MCF 10A (cell line): ENCODE data around the gene TLE3. TPM values are rescaled to one million over a fixed set of nuclear protein-coding genes. Genes with fewer than 3 reads are reported as not detected.

Source experiments
- BruUV-seq: library from RNA; stranded (reverse); fragments of 400-500 nt; replicated peaks from 2 replicates; lab custom pipeline; 2021; lab: Mats Ljungman, UMichigan
- CTCF ChIA-PET: fragments of 300-600 bp; sonication (Branson Sonifier 250); formaldehyde crosslinking; extraction: SDS; loops from one replicate; lab custom pipeline; 2021; ENCODE audit warnings: antibody characterized with exemption, inconsistent platforms; lab: Yijun Ruan, JAX
- POLR2A ChIA-PET: fragments of 300-600, 350-650 bp; sonication (Branson Sonifier 250); formaldehyde crosslinking; extraction: SDS; loops from one replicate; lab custom pipeline; 2020; ENCODE audit warnings: antibody characterized with exemption, inconsistent platforms; lab: Yijun Ruan, JAX
- DNase-seq: peaks from one replicate; pipeline ENCODE4 v3.0.0-alpha.2; 2018; ENCODE audit not compliant: unreplicated experiment
- H3K27ac Mint-ChIP-seq: one replicate; pipeline ENCODE4 v1.8.0; 2022; ENCODE audit warnings: mild to moderate bottlenecking, low read depth, mixed read lengths; ENCODE audit not compliant: unreplicated experiment
- H3K27me3 Mint-ChIP-seq: one replicate; pipeline ENCODE4 v1.8.0; 2022; ENCODE audit warnings: mixed read lengths; ENCODE audit not compliant: insufficient read depth, unreplicated experiment
- H3K36me3 Mint-ChIP-seq: one replicate; pipeline ENCODE4 v1.8.0; 2022; ENCODE audit warnings: mild to moderate bottlenecking, moderate library complexity, mixed read lengths; ENCODE audit not compliant: insufficient read depth, unreplicated experiment
- H3K4me1 Mint-ChIP-seq: one replicate; pipeline ENCODE4 v1.8.0; 2022; ENCODE audit warnings: mixed read lengths; ENCODE audit not compliant: insufficient read depth, unreplicated experiment
- H3K4me3 Mint-ChIP-seq: one replicate; pipeline ENCODE4 v1.8.0; 2022; ENCODE audit warnings: mild to moderate bottlenecking, moderate library complexity, mixed read lengths; ENCODE audit not compliant: unreplicated experiment
- H3K9me3 Mint-ChIP-seq: one replicate; pipeline ENCODE4 v1.8.0; 2022; ENCODE audit warnings: mixed read lengths; ENCODE audit not compliant: unreplicated experiment
- intact Hi-C: fragments of 100-400 bp; cut with micrococcal nuclease; formaldehyde crosslinking; loops from 2 replicates; pipeline ENCODE4 v1.14.1; 2022
- total RNA-seq: library from RNA; stranded (reverse); gene quantifications from 2 replicates; pipeline ENCODE4 v1.2.3, GENCODE V29; 2022
- TF ChIP-seq, protein P1 (sequence below): fragments of 200-600 bp; IDR thresholded peaks from one replicate; pipeline ENCODE4 v1.8.0; 2022; ENCODE audit warnings: antibody characterized with exemption, mild to moderate bottlenecking; ENCODE audit not compliant: unreplicated experiment

TLE3 gene
- total RNA-seq, 1 experiment from 2014 or later: 23.2 TPM

DNA sequence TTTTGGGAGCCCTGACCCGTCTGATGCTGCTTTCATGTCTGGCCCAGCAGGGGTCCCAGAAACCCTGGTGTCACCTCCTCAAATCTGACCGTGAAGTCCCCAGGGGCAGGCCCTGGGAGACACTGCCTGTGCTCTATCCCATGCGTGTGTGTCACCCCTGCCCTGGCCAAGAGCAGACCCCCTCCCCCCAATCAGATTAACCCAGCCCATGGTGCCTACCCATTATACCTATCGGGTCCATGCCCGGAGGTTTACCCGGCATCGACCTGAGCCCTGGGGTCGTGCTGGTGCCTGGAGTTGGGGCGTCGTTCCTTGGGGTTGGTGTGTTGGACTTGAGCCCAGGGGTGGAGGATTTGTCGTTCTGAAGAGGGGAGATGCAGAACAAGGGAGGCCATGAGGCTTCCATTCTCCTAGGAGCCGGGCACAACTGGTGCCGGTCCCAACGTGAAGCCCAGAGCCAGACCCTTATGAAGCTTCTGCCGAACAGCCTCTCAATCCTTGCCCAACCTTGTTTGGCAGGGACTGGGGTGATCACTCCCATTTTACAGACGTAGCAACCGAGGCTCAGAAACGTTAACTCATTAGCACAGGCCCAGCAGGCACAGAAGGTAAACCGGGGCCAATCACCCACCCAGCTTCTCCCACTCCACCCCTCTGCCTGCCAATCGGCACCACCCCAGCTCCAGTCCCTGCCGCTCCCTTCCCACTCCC, 39.6 kb downstream of the TLE3 start:
- intact Hi-C loops: no loop called here
- CTCF ChIA-PET: no interaction called here
- POLR2A ChIA-PET: no interaction called here
- H3K4me1 Mint-ChIP-seq: no peaks in the 10 kb centered on the region
- TF ChIP-seq, protein P1, sequence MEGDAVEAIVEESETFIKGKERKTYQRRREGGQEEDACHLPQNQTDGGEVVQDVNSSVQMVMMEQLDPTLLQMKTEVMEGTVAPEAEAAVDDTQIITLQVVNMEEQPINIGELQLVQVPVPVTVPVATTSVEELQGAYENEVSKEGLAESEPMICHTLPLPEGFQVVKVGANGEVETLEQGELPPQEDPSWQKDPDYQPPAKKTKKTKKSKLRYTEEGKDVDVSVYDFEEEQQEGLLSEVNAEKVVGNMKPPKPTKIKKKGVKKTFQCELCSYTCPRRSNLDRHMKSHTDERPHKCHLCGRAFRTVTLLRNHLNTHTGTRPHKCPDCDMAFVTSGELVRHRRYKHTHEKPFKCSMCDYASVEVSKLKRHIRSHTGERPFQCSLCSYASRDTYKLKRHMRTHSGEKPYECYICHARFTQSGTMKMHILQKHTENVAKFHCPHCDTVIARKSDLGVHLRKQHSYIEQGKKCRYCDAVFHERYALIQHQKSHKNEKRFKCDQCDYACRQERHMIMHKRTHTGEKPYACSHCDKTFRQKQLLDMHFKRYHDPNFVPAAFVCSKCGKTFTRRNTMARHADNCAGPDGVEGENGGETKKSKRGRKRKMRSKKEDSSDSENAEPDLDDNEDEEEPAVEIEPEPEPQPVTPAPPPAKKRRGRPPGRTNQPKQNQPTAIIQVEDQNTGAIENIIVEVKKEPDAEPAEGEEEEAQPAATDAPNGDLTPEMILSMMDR: no peak
- H3K4me3 Mint-ChIP-seq: no peak overlapping the region
- DNase-seq: no peak
- H3K36me3 Mint-ChIP-seq: peaks cover 37% of the 10 kb centered on the region
- no peak overlapping the region for H3K27ac Mint-ChIP-seq
- H3K27me3 Mint-ChIP-seq: no peaks in the 10 kb centered on the region
- H3K9me3 Mint-ChIP-seq: no peaks in the 10 kb centered on the region
- no TSS peak for BruUV-seq

DNA sequence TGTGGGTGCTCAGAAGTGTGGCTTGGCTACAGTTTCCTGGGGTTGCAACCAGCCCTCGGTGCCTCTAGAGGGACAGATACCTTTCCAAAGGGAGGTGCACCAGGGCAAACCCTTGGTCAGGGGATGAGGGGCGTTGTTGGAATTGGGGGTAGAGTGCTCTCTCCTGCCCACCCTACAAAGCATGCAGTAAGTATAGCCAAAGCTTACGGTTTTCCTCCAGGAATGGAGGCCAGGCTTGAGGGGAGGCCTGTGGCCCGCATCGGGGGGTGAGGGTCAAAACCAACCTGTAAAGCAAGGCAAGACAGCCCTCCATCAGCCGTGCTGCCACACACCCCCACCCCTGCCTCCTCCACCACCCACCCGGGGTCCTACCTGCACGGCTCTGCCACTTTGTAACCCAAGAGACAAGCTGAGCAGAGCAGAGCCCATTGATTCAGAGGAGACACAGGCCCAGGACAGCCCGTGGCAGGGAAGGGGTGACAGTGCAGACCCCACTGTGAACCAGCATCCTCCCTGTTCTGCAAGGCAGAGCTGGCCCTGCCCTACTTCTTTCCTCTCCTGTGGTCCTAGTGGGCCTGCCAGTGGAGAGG, 41.5 kb downstream of the TLE3 start:
- H3K36me3 Mint-ChIP-seq: peaks cover 44% of the 10 kb centered on the region
- H3K4me1 Mint-ChIP-seq: no peaks in the 10 kb centered on the region
- DNase-seq: no peak
- no peaks in the 10 kb centered on the region for H3K9me3 Mint-ChIP-seq
- CTCF ChIA-PET: interaction anchor here (0.7 kb wide), 1 partner anchor 10 kb away, joined by 4 read pairs; no protein-coding TSS in a partner anchor
- no TSS peak for BruUV-seq
- TF ChIP-seq, protein P1: no peak
- H3K4me3 Mint-ChIP-seq: no peak overlapping the region
- no peaks in the 10 kb centered on the region for H3K27me3 Mint-ChIP-seq
- H3K27ac Mint-ChIP-seq: no peak overlapping the region
- POLR2A ChIA-PET: no interaction called here
- intact Hi-C loops: no loop called here

DNA sequence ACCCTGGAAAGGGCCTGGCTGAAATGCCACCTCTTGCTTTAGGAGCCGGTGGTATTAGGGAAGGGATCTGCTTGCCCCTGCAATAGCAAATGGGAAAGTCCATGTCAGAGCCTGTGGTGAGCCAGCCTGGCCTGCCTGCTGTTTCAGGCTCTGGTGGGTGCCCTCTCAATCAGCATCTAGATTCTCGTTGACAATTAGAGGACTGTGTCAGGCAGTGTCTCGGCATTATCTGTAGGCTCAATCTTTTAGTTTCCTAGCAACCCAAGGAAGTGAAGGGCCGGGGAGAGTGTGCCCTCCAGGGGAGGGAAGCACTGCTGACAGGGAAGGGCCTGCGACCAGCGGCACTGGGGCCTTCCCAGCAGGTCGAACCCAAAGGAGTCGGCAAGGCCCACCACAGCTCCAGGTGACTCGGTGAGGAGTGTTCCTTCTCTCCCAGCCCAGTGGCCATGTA, 42.1 kb downstream of the TLE3 start:
- H3K9me3 Mint-ChIP-seq: no peaks in the 10 kb centered on the region
- ChIA-PET CTCF (interaction anchor here (1.2 kb wide), 1 partner anchor 411 kb away, joined by 4 read pairs; no protein-coding TSS in a partner anchor), POLR2A (no interaction called here)
- H3K4me3 Mint-ChIP-seq: no peak overlapping the region
- no peaks in the 10 kb centered on the region for H3K27me3 Mint-ChIP-seq
- no peak for DNase-seq
- H3K27ac Mint-ChIP-seq: no peak overlapping the region
- H3K4me1 Mint-ChIP-seq: no peaks in the 10 kb centered on the region
- BruUV-seq: no TSS peak
- H3K36me3 Mint-ChIP-seq: peaks cover 50% of the 10 kb centered on the region
- TF ChIP-seq, protein P1: no peak
- intact Hi-C loops: no loop called here

DNA sequence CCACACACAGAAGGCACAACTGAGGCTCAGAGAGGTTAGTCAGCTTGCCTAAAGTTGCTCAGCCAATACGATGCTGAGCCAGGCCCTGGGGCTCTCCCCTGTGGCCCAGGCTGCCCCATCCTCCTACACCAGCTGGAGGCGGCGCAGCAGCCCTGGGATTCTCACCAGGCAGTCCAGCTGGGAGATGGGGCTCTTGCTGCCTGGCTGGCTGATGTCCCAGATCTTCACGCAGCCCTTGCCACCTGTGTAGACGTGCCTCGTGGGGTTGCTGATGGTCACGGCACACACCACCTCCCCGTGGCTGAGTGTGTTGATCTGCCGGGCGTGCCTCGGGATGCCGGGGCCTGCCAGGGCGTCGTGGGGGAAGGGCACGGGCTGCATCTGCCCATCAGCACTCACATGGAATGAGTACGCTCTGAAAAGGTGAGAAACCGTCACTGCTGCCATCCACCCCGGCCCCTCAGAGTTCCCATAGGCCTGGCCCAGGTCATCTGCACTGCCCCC, 42.8 kb downstream of the TLE3 start:
- TF ChIP-seq, protein P1: no peak
- BruUV-seq: no TSS peak
- DNase-seq: no peak
- intact Hi-C loops: no loop called here
- Mint-ChIP-seq H3K36me3 (peaks cover 51% of the 10 kb centered on the region), H3K4me1 (no peaks in the 10 kb centered on the region), H3K9me3 (no peaks in the 10 kb centered on the region), H3K27ac (no peak overlapping the region), H3K27me3 (no peaks in the 10 kb centered on the region), H3K4me3 (no peak overlapping the region)
- CTCF ChIA-PET: interaction anchor here (1.2 kb wide), 1 partner anchor 412 kb away, joined by 4 read pairs; no protein-coding TSS in a partner anchor
- POLR2A ChIA-PET: no interaction called here
